IPS-15b (cell line): ENCODE data around the gene TRIM63.
A peak's percentile ranks its signal among the peaks of the same experiment; 100 is the strongest.

ENCODE experiments used
- H3K27me3 ChIP-seq: one replicate; pipeline ENCODE4 v1.6.1; 2013; ENCODE audit warnings: low read length; ENCODE audit not compliant: control insufficient read depth, insufficient read depth
- H3K36me3 ChIP-seq: one replicate; pipeline ENCODE4 v1.6.1; 2013; ENCODE audit warnings: low read length; ENCODE audit not compliant: control insufficient read depth, insufficient read depth
- H3K4me1 ChIP-seq: one replicate; pipeline ENCODE4 v1.6.1; 2013; ENCODE audit warnings: mild to moderate bottlenecking, low read length; ENCODE audit not compliant: control insufficient read depth, insufficient read depth
- H3K4me3 ChIP-seq: one replicate; pipeline ENCODE4 v1.5.1; 2013; ENCODE audit warnings: low read depth, low read length
- H3K9ac ChIP-seq: one replicate; pipeline ENCODE4 v1.6.1; 2013; ENCODE audit warnings: low read depth, mild to moderate bottlenecking, low read length
- H3K9me3 ChIP-seq: one replicate; pipeline ENCODE4 v1.6.1; 2013; ENCODE audit warnings: mild to moderate bottlenecking, low read length; ENCODE audit not compliant: control insufficient read depth, insufficient read depth

TRIM63 gene

GRCh38 chr1:26028490-26028980, 38.9 kb downstream of the TRIM63 start:
- Histone ChIP-seq H3K36me3 (no peaks in the 10 kb centered on the region), H3K9ac (no peak overlapping the region), H3K4me1 (no peaks in the 10 kb centered on the region), H3K9me3 (no peaks in the 10 kb centered on the region), H3K4me3 (no peak overlapping the region), H3K27me3 (peaks cover 6% of the 10 kb centered on the region)

DNA sequence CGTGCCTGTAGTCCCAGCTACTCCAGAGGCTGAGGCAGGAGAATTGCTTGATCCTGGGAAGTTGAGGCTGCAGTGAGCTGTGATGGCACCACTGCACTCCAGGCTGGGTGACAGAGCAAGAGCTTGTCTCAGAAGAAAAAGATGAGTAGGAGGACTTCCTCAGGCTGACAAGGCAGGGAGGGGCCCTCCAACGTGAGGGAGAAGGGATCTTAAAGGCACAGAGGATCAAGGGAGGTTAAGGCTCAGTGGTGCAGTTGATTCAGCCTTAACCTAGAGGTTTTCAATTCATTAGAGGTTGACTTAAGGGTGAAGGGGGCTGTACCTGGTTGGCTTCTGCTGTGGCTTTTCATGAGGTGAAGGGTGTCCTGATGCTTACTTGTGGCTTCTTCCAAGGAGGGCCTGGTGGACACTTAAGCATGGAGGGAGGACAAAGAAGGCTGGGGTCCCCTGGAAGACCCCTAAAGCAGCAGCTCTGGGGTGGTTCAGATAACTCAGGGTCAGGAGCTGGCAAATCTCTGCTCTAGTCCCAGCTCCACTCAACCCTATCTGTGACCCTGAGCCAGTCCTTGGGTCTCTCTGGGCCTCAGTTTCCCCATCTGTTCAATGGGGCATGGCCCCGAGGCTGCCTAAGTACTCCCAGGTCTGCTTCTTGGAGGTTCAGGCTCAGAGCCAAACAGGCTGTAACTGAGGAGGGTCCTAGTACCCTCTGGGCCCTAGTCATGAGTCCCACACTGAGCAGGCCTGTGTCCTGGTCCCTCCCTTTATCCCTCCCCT, 39.5 kb downstream of the TRIM63 start:
- no peaks in the 10 kb centered on the region for H3K36me3 ChIP-seq
- no peaks in the 10 kb centered on the region for H3K9me3 ChIP-seq
- H3K4me3 ChIP-seq: no peak overlapping the region
- no peak overlapping the region for H3K9ac ChIP-seq
- H3K27me3 ChIP-seq: peaks cover 4% of the 10 kb centered on the region
- H3K4me1 ChIP-seq: no peaks in the 10 kb centered on the region

GRCh38 chr1:26025517-26025916, 41.9 kb downstream of the TRIM63 start:
- Histone ChIP-seq H3K4me1 (peaks cover 4% of the 10 kb centered on the region), H3K36me3 (no peaks in the 10 kb centered on the region), H3K4me3 (no peak overlapping the region), H3K9ac (no peak overlapping the region), H3K9me3 (no peaks in the 10 kb centered on the region), H3K27me3 (no peaks in the 10 kb centered on the region)

DNA sequence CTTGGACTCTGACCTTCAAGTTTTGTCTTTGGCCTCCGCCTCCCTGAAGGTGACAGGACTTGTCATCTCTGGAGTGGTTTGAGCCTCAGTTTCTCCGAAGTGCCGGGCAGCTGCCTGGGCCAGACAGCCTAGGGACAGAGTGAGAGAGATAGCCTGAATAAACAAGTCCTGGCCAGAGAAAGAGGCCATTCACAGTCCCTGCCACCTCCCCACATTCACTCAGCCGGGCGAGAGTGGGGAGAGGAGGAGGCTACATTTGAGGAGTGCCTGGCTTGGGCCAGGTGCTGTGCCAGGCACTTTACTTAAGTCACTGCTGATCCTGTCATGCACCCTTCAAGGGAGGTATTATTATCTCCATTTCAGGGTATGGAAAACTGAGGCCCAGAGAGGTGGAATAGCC, 42.4 kb downstream of the TRIM63 start:
- Histone ChIP-seq H3K4me1 (peaks cover 4% of the 10 kb centered on the region), H3K4me3 (no peak overlapping the region), H3K9me3 (no peaks in the 10 kb centered on the region), H3K27me3 (no peaks in the 10 kb centered on the region), H3K36me3 (no peaks in the 10 kb centered on the region), H3K9ac (no peak overlapping the region)

GRCh38 chr1:26023826-26024225, 43.6 kb downstream of the TRIM63 start:
- Histone ChIP-seq H3K4me1 (peaks cover 4% of the 10 kb centered on the region), H3K9me3 (no peaks in the 10 kb centered on the region), H3K4me3 (no peak overlapping the region), H3K36me3 (no peaks in the 10 kb centered on the region), H3K27me3 (no peaks in the 10 kb centered on the region), H3K9ac (no peak overlapping the region)

DNA sequence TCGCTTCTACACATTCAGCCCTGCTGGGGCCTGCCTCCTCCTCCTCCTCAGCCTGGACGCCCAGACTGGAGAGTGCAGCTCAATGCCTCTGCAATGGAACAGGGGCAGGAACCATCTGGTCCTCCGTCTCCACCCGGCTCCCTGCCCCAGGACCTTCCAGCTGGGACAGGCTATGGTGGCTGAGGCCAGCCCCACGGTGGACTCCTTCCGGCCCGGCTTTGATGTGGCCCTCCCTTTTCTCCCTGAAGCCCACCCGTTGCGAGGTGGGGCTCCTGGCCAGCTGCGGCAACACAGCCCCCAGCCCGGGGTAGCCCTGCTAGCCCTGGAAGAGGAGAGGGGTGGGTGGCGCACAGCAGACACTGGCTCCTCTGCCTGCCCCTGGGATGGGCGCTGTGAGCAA, 44.4 kb downstream of the TRIM63 start:
- Histone ChIP-seq H3K9me3 (no peaks in the 10 kb centered on the region), H3K9ac (no peak overlapping the region), H3K4me1 (peaks cover 4% of the 10 kb centered on the region), H3K36me3 (no peaks in the 10 kb centered on the region), H3K27me3 (no peaks in the 10 kb centered on the region), H3K4me3 (no peak overlapping the region)

GRCh38 chr1:26022404-26022779, 45.0 kb downstream of the TRIM63 start:
- no peak overlapping the region for H3K4me3 ChIP-seq
- no peaks in the 10 kb centered on the region for H3K9me3 ChIP-seq
- peaks cover 4% of the 10 kb centered on the region for H3K4me1 ChIP-seq
- no peaks in the 10 kb centered on the region for H3K36me3 ChIP-seq
- no peak overlapping the region for H3K9ac ChIP-seq
- no peaks in the 10 kb centered on the region for H3K27me3 ChIP-seq

GRCh38 chr1:26021647-26022403, 45.6 kb downstream of the TRIM63 start, which contains the start of gene EXTL1:
TSS of gene EXTL1 (plus strand) at chr1:26021775. CDS start at chr1:26022647, 872 bp downstream.
- Histone ChIP-seq H3K36me3 (no peaks in the 10 kb centered on the region), H3K4me3 (peak within 1 kb of the TSS; percentile 62), H3K9ac (peak within 1 kb of the TSS; percentile 49), H3K27me3 (no peaks in the 10 kb centered on the region), H3K9me3 (no peaks in the 10 kb centered on the region), H3K4me1 (peaks cover 4% of the 10 kb centered on the region)

DNA sequence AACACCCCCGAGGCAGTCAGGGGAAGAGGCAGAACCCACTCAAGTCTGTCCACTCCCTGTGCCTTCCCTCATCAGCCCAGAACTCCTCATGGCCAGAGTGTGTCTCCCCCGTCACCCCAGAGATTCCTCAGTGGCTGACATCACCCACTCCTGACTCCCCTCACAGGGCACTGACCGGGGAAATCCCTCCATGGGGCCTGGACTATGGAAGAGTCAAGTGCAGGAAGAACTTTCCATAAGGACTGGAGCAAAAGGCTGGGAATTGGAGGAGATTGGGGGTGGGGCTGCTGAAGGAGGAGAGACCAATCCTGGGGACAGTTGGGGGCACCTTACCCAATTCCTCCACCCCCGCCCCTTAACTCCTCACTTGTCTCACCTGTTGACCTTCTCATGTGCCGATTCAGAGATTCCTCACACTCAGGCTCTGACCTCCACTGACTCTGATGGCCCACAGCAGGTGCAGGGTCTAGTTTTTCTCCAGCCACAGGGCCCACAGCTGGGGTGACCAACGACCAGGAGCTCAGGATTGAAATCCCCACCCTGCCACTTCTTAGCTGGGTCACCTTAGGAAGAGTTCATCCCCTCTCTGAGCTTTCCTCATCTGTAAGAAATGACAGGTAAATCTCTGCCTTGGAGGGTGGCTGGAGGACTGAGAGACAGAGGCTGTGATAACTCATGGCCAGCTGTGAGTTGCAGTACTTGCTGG, 46.3 kb downstream of the TRIM63 start:
- no peaks in the 10 kb centered on the region for H3K9me3 ChIP-seq
- no peak overlapping the region for H3K9ac ChIP-seq
- peaks cover 4% of the 10 kb centered on the region for H3K4me1 ChIP-seq
- no peak overlapping the region for H3K4me3 ChIP-seq
- H3K27me3 ChIP-seq: no peaks in the 10 kb centered on the region
- no peaks in the 10 kb centered on the region for H3K36me3 ChIP-seq

DNA sequence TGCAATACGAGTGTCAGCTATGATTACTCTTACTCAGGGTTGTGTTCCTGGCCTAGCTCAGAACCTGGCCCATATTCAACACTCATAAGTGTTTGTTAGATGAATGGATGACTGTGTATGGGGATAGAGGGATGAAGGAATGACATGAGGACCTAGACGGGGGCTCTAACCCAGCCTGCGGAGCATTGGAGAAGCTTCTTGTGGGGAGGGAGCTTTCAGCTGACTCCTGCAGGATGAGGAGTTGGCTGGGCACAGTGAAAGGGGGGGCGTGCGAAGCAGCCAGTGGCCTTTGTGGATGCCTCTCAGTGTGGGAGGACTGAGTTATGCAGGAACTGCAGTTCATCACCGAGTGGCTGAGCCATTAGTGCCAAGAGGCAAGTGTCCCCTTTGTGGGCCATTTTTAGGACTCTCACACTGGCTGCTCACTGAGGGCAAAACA, 47.1 kb downstream of the TRIM63 start:
- no peaks in the 10 kb centered on the region for H3K9me3 ChIP-seq
- no peak overlapping the region for H3K4me3 ChIP-seq
- H3K36me3 ChIP-seq: no peaks in the 10 kb centered on the region
- no peaks in the 10 kb centered on the region for H3K27me3 ChIP-seq
- H3K9ac ChIP-seq: no peak overlapping the region
- H3K4me1 ChIP-seq: peaks cover 4% of the 10 kb centered on the region

GRCh38 chr1:26019641-26020315, 47.7 kb downstream of the TRIM63 start:
- Histone ChIP-seq H3K27me3 (no peaks in the 10 kb centered on the region), H3K9ac (no peak overlapping the region), H3K4me3 (no peak overlapping the region), H3K36me3 (no peaks in the 10 kb centered on the region), H3K9me3 (no peaks in the 10 kb centered on the region), H3K4me1 (peaks cover 4% of the 10 kb centered on the region)
